Gastroesophageal sphincter (tissue), 4 donors: ENCODE data around the gene PHF23. TPM values are rescaled to one million over a fixed set of nuclear protein-coding genes. Genes with fewer than 3 reads are reported as not detected.

ENCODE experiments used
- ATAC-seq: fragments of 150-250 bp; one replicate; pipeline ENCODE4 v1.9.1; 2016; ENCODE audit warnings: mild to moderate bottlenecking, moderate library complexity
- H3K27ac ChIP-seq, 4 donors: fragments of 200-600 bp; sonication (generic) in 3 of 4; 1 replicate in 3 of 4; 2 replicates in 1 of 4; pipeline ENCODE4 v1.5.1; 2016 to 2019
- H3K27me3 ChIP-seq: fragments of 200-600 bp; sonication (generic); one replicate; pipeline ENCODE4 v1.5.1; 2019
- H3K36me3 ChIP-seq, 2 donors: fragments of 200-600 bp; sonication (generic); one replicate each; pipeline ENCODE4 v1.5.1; 2019; ENCODE audit warnings: control low read depth in 1 of 2
- H3K4me1 ChIP-seq, 3 donors: fragments of 200-600 bp; sonication (generic); 1 replicate in 2 of 3; 2 replicates in 1 of 3; pipeline ENCODE4 v1.5.1; 2016 to 2019; ENCODE audit warnings: control low read depth in 2 of 3
- H3K4me3 ChIP-seq, 2 donors: fragments of 200-600 bp; sonication (generic); one replicate each; pipeline ENCODE4 v1.5.1; 2019; ENCODE audit warnings: mild to moderate bottlenecking in 1 of 2, moderate library complexity in 1 of 2
- H3K9me3 ChIP-seq, 3 donors: fragments of 200-600 bp; sonication (generic); one replicate each; pipeline ENCODE4 v1.5.1; 2017 to 2019; ENCODE audit warnings: control low read depth in 2 of 3
- CTCF ChIP-seq, 4 experiments: fragments of 200-600 bp in 2 of 4; fragments of 450-650 bp in 2 of 4; sonication (generic) in 1 of 4; IDR thresholded peaks; one replicate each; pipeline ENCODE4 v1.5.1; 2017 to 2019; ENCODE audit warnings: antibody characterized with exemption in 4 of 4, mild to moderate bottlenecking in 2 of 4, moderate library complexity in 2 of 4
- EP300 ChIP-seq: sonication (generic); formaldehyde crosslinking; IDR thresholded peaks from one replicate; pipeline ENCODE4 v1.6.1; 2017; ENCODE audit warnings: antibody characterized with exemption, mild to moderate bottlenecking
- POLR2A ChIP-seq, 2 donors: fragments of 450-650 bp; IDR thresholded peaks; one replicate each; pipeline ENCODE4 v1.6.1; 2017; ENCODE audit warnings: antibody characterized with exemption in 2 of 2, mild to moderate bottlenecking in 2 of 2, moderate library complexity in 1 of 2
- POLR2AphosphoS5 ChIP-seq: sonication (generic); formaldehyde crosslinking; IDR thresholded peaks from one replicate; pipeline ENCODE4 v1.6.1; 2017; ENCODE audit warnings: antibody characterized with exemption
- WGBS, 2 donors: methylation state at CpG; one replicate each; pipeline ENCODE4 v1.1.5; 2018; ENCODE audit warnings: low coverage in 1 of 2; 5-methylcytosine and 5-hydroxymethylcytosine counted together
- total RNA-seq, 4 donors: library from RNA; depleted of rRNA; stranded (reverse); fragments of >200 nt; gene quantifications; one replicate each; pipeline ENCODE4 v1.1.0, GENCODE V29; 2016

Gene PHF23
- total RNA-seq, 4 donors from 2014 or later = 29.4 to 38.2 (median 31.0) TPM

- Histone ChIP-seq H3K36me3 (peaks cover 0 to 23% of the 10 kb centered on the region in 2 donors), H3K27me3 (peaks cover 72% of the 10 kb centered on the region), H3K4me3 (peak within 1 kb of the TSS; percentile 2 to 52), H3K4me1 (peaks cover 0 to 34% (median 22%) of the 10 kb centered on the region in 3 donors), H3K27ac (peak within 1 kb of the TSS in 1 of 4 donors; percentile 53), H3K9me3 (no peaks in the 10 kb centered on the region)
- ATAC-seq = no peak
- 1 to 6% methylated on average over 14 to 18 of the region's 64 CpGs for WGBS, 2 donors
- TF ChIP-seq POLR2A (IDR thresholded peaks at IDR 0.05) (no peak), EP300 (no peak), CTCF (IDR thresholded peaks at IDR 0.05) (no peak), POLR2AphosphoS5 (no peak)
Measured at GRCh38 chr17:7262192-7262934, 23.1 kb upstream of the PHF23 start, which contains the start of gene CLDN7. CLDN7 (minus strand) TSS chr17:7262478; CDS start chr17:7262043, 435 bp downstream.

GRCh38 chr17:7261379-7262191, 22.3 kb upstream of the PHF23 start:
- TF ChIP-seq CTCF (IDR thresholded peaks at IDR 0.05) (no peak), POLR2AphosphoS5 (no peak), POLR2A (IDR thresholded peaks at IDR 0.05) (no peak), EP300 (no peak)
- Histone ChIP-seq H3K9me3 (no peaks in the 10 kb centered on the region), H3K4me1 (peaks cover 0 to 34% (median 22%) of the 10 kb centered on the region in 3 donors), H3K27ac (peak overlapping the region in 1 of 4 donors; percentile 53), H3K36me3 (peaks cover 0 to 31% of the 10 kb centered on the region in 2 donors), H3K27me3 (peaks cover 65% of the 10 kb centered on the region), H3K4me3 (peak overlapping the region; percentile 2 to 52)
- peak; percentile 14 for ATAC-seq
- 37% methylated on average over 2 of the region's 71 CpGs; no CpG with 5 or more reads in 1 of the 2 donors for WGBS, 2 donors

GRCh38 chr17:7260651-7261378, 21.6 kb upstream of the PHF23 start:
- ATAC-seq = peak; percentile 56
- H3K27ac ChIP-seq = peak overlapping the region in 1 of 4 donors; percentile 53
- no CpG with 5 or more reads among the region's 54 CpGs for WGBS, 2 donors
- no peaks in the 10 kb centered on the region for H3K9me3 ChIP-seq
- peaks cover 0 to 38% of the 10 kb centered on the region in 2 donors for H3K36me3 ChIP-seq
- peaks cover 57% of the 10 kb centered on the region for H3K27me3 ChIP-seq
- H3K4me1 ChIP-seq = peaks cover 0 to 34% (median 22%) of the 10 kb centered on the region in 3 donors
- TF ChIP-seq POLR2AphosphoS5 (no peak), POLR2A (IDR thresholded peaks at IDR 0.05) (no peak), EP300 (no peak), CTCF (IDR thresholded peaks at IDR 0.05) (no peak)
- H3K4me3 ChIP-seq = peak overlapping the region; percentile 2 to 52

- Histone ChIP-seq H3K27me3 (peaks cover 51% of the 10 kb centered on the region), H3K36me3 (peaks cover 0 to 45% of the 10 kb centered on the region in 2 donors), H3K27ac (no peak overlapping the region), H3K4me3 (no peak overlapping the region), H3K9me3 (no peaks in the 10 kb centered on the region), H3K4me1 (peaks cover 0 to 34% (median 22%) of the 10 kb centered on the region in 3 donors)
- WGBS, 2 donors = 60 to 75% methylated on average over 1 to 2 of the region's 4 CpGs
- no peak for TF ChIP-seq POLR2A (IDR thresholded peaks at IDR 0.05)
- TF ChIP-seq EP300 = no peak
- ATAC-seq = no peak
Measured at GRCh38 chr17:7260151-7260550, 20.9 kb upstream of the PHF23 start.

- no peaks in the 10 kb centered on the region for H3K9me3 ChIP-seq
- H3K4me3 ChIP-seq = no peak overlapping the region
- ATAC-seq = no peak
- H3K4me1 ChIP-seq = peaks cover 0 to 34% (median 22%) of the 10 kb centered on the region in 3 donors
- no peak overlapping the region for H3K27ac ChIP-seq
- H3K27me3 ChIP-seq = peaks cover 45% of the 10 kb centered on the region
- TF ChIP-seq EP300 (no peak), POLR2A (IDR thresholded peaks at IDR 0.05) (no peak), POLR2AphosphoS5 (no peak), CTCF (IDR thresholded peaks at IDR 0.05) (no peak)
- peaks cover 0 to 51% of the 10 kb centered on the region in 2 donors for H3K36me3 ChIP-seq
- WGBS, 2 donors = 94 to 96% methylated on average over 3 of the region's 6 CpGs
Measured at GRCh38 chr17:7259555-7259889, 20.3 kb upstream of the PHF23 start.
